Activated naive CD8-positive, alpha-beta T cell treated with anti-CD3 and anti-CD28 coated beads, Interleukin-2, amount 50 U/mL, for 16 hours (primary cell): ENCODE measurements around the gene NOLC1.

ENCODE experiments used
- DNase-seq: peaks from one replicate; pipeline ENCODE4 v3.0.0-alpha.2; 2020; ENCODE audit warnings: low read depth, low spot score

NOLC1 gene

DNA sequence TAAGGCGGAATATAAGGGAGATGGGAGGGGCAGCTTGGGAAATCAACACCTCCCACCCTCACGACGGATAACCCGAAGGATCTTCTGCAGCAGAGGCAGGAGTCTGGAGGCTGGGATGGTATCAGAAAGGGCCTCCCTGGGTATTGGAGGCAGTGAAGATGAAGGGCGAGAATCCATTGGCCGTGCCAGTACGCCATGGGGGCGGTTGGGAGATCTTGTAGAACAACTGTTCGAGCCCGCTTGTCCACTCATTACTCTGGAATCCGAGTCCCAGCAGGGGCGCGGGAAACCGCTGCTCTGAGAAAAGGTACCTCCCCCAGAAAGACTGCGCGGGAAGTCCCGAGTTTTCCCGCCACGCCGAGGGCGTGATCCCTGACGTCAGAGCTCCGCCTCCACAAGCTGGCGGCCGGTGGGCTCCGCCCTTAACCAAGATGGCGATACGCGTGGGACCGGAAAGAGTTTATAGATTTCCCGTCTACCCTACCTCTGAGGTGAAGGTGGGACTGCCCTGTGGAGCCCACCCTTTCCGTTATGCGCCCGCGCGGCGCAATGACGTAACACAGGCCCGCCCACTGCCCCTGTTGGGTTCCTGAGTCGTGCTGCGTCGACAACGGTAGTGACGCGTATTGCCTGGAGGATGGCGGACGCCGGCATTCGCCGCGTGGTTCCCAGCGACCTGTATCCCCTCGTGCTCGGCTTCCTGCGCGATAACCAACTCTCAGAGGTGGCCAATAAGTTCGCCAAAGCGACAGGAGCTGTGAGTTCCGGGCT lies at the start of gene NOLC1:
TSS of gene NOLC1 (plus strand) at position 616 of the 771 bp plus-strand sequence. CDS start at position 638, 22 bp downstream.
- DNase-seq, result peak; percentile 99

DNA sequence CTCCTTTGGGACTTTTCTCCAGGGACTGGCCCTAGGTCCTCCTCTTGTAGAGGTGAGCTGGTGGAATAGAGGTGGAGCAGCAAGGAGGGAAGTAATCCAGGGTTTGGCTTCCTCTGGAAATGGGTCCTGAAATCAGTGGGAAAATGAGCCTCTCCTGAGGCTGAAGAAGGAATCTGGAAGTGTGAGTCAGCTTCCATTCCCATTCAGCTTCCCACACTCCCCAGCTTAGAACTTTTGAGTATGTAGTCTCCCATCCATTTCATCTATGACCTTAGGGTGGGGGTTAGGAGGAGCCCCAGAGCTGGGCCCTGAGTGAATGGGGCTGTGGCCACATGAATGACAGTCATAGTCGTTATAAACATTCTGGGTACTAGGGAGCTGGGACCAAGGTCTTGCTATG lies 49.8 kb upstream of the NOLC1 start:
- no peak for DNase-seq

DNA sequence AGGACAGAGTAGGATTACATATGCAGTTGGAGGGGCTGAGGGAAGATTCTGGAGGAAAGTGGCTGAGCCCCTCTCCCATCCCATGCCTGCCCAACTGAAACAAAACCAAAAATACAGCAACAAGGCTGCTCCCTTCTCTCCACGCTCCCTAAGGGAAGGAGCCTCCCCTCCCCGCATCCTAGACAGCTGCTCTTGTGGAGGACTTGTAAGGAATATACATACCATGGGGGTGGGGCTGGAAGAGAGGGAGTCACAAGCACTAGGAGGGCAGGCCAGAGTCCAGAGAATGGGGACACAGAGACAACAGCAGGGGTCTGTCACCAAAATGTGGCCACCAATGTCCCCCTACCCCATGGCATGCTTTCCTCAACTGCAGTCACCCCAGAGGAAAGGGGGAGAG lies 45.2 kb upstream of the NOLC1 start:
- DNase-seq, result no peak

DNA sequence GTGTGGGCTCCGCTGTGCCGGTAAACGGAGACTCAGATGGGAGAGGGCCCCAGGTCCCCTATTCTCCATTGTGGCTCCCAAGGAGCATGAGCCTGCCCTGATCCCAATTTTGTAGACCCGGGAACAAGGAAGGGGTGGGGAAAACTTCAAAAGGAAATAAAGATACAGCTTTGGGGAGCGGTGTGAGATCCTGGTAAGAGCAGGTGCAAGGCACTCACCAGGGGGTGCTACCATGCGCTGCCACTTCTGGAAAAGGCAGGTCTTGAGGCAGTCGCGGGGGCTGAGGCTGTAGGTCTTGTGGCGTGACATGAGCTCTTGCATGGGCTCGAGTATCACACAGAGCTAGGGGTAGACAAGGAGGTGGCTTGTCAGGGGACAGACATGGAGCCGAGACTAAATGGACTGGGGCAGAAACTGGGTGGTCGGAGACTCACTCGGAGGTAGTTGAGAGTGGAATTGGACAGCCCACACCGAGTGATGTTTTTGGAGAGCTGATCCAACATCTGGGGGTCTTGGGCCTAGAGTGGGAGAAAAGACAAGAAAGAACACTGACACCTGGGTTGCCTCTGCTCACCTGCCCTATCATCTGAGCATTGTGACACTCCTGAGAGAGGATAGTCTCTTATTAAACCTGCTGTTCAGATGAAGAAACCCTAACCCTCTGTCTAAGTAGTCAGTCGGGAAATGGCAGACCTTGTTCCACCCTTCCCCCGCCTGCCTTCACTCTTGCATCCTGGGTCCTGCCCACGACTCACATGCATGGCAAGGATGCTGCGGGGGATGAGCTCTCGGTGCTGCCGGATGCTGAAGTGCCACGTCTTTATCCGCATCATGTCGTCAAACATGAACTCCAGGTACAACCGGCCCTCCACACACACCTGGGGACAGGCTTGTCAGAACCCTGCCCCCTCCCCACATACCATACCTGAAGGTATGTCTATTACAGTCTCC lies 42.7 kb upstream of the NOLC1 start:
- no peak for DNase-seq

DNA sequence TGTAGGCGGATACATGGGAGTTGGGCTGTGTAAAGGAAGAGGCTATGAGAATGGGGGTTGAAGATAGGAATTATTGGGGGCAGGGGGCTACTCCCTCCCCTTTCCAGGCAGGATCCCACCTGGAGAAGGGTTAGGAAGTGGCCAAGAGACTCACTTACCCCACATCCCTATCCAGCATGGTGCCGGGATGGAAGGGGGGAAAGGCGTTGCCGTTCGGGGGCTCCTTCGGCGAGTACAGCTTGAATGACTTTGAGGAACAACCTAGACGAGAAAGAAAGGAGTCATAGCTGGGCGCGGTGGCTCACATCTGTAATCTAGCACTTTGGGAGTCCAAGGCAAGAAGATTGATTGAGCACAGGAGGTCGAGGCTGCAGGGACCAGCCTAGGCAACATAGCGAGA lies 40.9 kb upstream of the NOLC1 start:
- DNase-seq, result no peak

DNA sequence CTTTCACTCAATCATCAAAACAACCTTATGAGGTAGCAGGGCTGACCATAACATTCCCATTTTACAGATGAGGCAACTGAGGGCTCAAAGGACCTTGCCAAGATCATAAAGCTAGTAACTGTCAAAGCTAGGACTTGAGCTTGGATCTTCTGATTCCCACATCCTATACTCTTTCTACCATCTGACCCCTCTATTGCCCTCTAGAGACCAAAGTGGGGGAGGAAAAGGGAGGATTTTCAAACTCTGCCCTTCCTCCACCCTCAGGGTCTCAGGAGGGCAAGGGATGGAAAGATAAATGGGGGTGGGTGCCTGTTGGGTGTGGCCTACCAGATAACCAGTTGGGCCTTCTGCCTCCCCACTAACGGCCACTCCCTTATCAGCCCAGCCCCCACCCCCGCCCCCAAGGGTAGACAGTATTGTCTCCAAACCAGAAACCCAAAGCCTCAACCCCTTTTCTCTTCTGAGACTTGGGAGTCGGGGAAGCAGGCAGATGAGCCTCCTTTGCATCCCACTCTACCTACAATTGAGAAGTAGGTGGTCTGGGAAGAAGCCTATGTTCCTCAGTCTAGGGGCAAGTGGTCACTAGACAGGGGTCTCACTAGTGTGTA lies 39.9 kb upstream of the NOLC1 start:
- DNase-seq, result no peak

DNA sequence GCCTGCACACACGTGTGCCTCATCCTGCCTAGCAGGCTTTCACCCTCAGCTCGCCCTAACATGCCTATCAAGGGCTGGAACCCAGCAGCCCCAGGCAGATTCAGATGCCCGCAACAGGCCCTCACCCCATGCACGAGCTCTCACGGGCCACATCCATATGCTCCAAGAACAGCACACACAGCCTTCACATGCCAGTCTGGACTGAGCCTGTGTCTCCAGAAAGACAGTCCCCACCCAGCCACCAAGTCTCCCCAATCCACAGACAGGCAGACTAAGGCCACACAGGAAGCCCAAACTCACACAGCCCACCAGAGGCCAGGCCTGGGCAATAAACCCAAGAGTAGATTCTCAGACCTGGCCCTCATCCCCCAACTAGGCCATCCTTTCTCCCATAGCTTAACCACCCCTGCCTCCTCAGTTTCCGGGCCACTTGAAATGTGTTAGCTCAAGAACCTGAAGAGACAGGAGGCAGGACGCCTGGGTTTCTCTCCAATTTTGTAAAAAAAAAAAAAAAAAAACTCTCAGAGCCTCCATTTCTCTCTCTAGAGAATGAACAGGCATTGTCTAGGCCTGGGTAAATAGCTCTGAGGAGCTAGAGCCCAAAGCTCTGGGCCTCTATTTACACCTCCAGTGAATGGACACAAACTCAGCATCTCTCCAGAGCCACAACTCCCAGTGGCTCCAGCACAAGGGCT lies 38.8 kb upstream of the NOLC1 start:
- no peak for DNase-seq

DNA sequence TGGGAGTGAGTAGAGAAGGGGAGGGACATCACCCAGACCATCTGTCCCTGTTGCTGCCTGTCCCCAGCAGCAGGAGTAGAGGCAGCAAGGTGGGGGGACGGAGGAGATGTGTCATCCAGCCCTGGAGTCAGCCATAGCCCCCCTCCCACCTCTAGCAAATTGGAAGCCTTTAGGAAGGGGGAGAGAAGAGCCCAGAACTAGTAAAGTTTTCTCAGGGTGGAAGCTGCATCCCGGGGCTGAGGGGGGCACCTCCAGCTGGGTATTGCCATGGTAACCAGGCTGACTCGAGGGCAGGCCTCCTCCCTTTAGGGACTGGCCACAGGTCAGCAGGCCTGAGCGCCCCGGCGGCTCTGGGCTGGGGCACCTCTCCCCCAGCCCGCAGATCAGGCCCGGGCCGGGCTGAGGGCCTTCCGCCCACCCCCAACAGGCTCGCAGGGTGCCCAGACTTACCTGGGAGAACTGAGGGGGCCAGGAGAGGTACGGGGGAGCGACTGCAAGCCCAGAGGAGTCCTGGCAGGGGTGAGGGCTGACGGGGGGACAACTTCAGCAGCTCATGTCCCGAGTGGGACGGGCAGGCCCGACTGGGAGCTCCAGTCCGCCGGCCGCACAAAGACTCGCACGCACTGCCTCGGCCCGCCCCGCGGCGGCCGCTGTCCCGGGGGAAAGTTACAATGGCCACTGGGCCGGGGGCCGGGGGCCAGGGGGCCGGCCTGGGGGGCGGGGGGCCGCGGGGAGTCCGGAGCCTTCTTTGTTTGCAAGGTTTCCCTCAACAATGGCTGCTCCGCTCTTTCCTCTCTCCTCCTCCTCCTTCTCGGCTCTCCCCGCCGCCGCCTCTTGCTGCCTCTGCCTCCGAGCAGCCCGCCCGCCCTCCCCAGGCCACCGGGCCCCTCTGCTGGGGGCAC lies 38.0 kb upstream of the NOLC1 start:
- DNase-seq, result no peak

DNA sequence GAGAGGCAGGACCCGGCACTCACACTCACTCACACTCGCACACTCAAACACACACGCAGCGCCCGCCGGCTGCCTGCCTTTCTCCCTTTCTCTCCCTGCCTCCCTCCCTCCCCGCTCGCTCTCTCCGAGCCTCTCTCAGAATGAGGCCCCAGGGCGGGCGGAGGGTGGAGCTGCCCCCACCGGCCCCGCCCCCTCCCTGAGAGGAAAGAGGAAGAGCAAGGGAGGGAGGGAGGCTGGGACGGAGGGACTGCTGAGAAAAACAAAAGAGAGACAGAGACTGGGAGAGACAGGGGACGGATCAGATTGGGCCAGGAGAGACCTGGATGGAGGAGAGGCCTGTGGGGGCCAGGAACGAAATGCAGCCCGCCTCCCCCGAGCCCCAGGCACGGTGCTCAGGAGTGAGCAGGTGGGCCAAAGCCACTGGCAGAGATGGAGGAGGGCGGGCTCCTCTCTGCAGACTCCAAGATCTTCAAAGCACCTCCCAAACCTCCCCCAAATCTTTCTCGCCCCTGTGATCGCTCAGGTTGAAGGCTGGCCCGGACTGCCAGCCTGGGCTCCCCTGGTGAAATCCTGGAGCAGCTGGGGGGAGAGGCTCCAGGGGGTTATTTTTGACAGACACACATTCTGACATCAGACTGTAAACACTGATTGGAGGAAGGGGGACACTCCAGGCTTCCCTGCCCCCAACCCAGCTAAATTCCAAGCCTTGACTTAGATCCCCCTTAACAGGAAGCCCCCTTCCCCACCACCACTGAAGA lies 37.1 kb upstream of the NOLC1 start:
- peak; percentile 75 for DNase-seq

DNA sequence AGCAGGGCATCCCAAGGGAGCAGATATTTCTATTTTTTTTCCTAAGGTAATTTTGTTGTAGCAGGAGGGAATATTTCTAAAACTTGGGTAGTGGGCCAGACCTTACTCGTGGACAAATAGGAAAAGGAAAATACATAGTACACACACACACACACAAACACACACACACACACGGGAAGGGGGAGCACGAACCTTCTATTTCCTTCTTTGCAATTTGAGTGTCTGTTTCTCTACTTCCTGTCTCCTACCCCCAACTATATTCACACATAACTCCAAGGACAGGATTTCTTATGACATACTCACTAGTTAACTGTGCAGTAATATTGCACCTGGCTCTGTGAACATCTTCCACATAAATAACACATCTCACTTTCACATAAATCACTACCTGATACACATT lies 36.4 kb upstream of the NOLC1 start:
- DNase-seq, result no peak

DNA sequence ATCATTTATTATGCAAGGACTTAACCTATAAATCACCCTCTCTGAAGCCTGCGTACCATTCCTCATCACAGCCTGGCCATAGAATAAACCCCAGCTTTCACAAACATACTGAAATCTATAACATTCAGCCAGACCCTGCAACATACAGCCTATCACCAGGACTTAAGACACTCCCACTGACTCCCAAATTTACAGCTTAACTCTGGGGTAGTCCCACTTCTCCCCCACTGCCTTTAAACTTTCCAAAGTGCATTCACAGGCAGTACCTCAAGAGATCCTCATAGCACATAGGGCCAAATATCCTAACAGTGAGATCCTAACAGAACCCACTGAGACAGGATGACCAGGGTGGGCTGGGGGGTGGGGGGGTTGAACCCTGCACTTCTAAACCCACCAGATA lies 35.5 kb upstream of the NOLC1 start:
- no peak for DNase-seq

DNA sequence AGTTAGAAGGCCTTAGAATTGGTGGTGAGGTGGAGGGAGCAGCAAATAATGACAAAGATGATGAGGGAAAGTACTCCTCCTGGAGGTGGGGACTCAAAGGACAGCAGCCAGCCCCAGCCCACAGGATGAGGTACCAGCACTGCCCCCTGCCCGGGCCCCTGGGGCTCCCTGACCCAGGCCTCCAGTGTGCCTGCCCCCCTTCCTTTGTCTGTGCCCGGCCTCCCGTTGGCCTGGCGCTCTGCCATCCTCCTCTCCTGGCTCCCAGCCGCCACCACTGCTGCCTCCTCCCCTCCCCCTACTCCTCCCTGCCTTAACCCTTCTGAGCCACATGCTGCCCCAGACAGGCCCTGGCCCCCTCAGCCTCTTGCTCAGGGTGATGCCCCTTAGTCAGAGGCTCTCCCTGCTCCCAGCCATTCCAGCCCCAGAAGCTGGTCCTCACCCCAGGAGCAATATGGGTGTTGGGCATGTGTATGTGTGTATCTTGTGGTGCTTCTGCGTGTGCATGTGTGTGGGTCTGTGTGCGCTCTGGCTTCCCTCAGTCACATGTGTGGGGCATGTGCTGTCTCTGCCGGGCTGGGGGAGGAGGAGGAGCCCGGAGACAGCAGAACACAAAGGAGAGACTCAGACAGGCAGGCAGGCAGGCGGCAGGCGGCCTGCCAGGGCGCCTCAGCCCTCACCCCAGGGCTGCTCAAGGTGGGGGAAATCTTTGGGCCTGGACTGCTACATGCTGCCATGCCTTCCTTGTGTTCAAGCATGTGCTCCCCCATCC lies 34.6 kb upstream of the NOLC1 start:
- no peak for DNase-seq

DNA sequence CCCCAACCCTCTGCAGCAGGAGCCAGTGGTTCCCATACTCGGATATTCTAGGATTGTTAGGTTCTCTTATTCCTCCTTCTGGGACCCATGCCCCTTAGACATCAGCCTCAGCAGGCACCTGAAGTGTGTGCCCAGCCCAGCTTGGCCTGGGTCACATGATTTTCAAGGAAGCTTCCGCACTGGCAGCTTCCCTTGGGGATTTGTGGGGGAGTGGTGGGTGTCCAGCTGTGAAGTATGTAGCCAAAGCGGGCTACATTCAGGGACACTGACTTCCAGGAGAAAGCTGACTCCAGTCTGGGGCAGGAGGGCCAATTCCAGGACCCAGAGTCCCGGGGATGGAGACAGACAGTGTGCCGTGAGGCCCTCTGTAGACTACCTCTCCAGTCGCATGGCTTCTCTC lies 33.3 kb upstream of the NOLC1 start:
- DNase-seq, result no peak

DNA sequence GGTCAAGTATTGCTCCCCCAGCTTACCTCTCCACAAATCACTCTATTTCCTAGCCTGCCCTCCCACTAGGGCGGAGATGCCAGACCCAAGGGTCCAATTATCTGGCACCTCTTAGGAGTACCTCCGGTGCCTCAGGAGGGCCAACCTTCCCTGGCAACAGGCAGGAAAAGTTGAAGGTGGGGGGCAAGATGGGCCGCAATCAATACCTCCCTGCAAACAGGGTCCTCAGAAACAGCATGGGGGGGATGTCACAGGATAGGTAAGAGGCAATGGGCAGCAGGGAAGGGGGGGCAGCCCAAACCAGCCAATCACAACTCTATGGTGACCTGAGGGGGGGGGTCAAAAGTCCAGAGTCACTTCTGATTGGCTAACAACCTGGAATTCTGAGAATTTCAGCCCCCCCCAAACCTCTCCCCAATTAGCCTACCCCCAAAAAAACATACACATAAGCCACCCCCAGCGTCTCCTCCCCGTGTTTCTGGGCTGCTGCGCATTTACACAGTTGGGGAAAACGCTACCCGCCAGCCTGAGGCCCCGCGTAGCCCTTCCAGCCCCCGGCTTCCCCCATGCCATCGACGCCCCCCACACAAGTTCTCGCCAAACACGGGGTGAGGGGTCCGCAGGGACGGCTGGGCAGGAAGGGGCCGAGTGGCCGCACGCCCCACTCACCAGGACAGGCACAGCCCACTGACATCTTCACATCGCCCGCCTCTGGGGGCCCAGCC lies 32.6 kb upstream of the NOLC1 start:
- DNase-seq, result no peak

DNA sequence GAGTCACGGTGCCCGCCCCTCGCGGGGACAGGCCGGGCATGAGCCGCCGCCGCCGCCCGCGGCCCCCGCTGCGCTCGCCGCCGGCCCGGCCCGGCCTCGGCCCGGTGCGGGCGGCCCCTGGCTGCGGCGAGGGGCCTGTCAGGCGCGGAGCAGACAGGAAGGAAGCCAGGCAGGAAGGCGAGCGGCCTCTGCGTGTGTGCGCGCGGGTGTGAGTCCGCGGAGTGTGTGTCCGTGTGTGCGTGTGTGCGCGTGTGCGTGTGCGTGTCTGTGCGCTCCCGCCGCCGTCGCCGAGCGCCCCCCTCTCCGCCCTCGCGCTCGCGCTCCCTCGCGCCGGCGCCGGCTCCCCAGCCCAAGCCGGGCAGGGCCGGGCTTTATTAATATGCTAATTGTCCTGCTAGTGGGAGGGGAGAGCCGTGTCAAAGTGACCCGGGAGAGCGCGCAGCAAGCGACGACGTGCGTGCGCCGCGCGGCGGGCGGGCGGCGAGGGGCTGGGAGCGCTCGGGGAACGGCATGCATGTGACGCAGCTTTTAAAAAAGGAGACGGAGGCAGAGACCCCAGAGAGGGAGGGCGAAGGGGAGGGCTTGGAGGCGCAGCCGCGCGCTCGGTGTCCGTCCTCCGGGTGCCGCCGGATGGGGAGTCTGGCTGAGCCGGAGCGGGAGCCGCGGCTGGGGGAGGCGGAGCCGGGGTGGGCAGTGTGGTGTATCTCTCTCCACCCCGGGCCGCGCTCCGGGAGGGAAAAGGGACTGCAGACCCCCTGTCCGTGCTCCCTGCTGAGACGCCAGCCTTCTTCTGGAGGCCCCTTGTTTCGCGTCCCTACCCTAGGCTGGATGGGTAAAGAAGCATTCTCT lies 31.8 kb upstream of the NOLC1 start, which contains the start of gene LDB1:
TSS of gene LDB1 (minus strand) at position 227 of the 849 bp plus-strand sequence. CDS start 258 bp downstream, outside the sequence.
- DNase-seq, result peak; percentile 42

DNA sequence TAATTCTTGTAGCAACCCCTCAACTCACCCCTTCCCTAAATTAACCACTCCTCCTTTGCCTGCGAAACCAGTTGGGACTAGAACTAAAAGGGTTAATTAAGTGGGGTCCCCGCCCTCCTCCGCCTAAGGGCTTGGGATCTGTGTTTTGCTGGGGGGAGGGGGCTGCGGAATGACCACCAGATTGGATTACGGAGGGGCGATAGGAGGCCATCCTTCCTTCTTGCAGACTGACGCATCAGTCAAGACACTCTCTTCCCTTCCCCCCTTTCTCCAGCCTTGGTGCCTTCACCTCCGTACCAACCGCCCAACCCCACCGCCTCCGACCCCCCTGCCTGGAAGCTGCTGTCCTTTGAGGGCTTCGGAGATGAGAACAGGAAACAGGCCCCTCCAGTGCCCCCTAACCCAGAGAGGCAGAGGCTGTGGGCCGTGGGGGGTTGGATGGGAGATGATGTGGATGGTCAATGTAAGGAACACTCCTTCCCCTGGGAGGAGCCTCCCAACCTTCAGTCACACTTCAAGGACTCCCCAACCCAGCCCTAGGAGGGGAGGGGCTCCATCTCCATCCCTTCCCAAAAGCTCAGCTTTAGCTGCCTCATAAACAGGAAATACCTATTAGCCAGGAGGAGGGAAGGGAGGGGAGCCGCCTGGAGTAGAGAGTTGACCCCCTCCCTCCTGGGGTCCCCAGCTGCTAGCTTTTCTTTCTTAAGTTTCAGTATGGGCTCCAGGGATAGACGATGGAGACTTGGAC lies 31.0 kb upstream of the NOLC1 start:
- DNase-seq, result no peak
